ENCODE measurements around the gene ZNF362. TPM values are rescaled to one million over a fixed set of nuclear protein-coding genes. Genes with fewer than 3 reads are reported as not detected.

The ZNF362 gene
- total and polyA plus RNA-seq, 2 experiments from 2014 or later: 22.5 to 55.0 TPM

- no peaks in the 10 kb centered on the region for H3K9me2 ChIP-seq (replicated peaks; ENCODE audit: insufficient read depth)
- no peak overlapping the region for H2AFZ ChIP-seq
- no peaks in the 10 kb centered on the region for H3K27me3 ChIP-seq
- H3K4me3 ChIP-seq: no peak overlapping the region
- 92% methylated on average over 9 of the region's 9 CpGs for WGBS (ENCODE audit: low lambda C conversion rate, missing lambda C conversion rate)
- H3K9me3 ChIP-seq (ENCODE audit: low read depth): no peaks in the 10 kb centered on the region
- no peak overlapping the region for H3K4me2 ChIP-seq
- no peak overlapping the region for H3K27ac ChIP-seq
- TF ChIP-seq CTCF (IDR thresholded peaks at IDR 0.05; ENCODE audit: poor library complexity): no peak
- TF ChIP-seq EZH2phosphoT487 (IDR thresholded peaks at IDR 0.05; ENCODE audit: low read depth, severe bottlenecking, unreplicated experiment): no peak
- no peak for TF ChIP-seq EZH2 (IDR thresholded peaks at IDR 0.05; ENCODE audit: borderline replicate concordance)
- H3K36me3 ChIP-seq (replicated peaks; ENCODE audit: insufficient read depth, low read depth): peaks cover 4% of the 10 kb centered on the region
- H3K79me2 ChIP-seq: no peaks in the 10 kb centered on the region
- H4K20me1 ChIP-seq (ENCODE audit: insufficient read depth, poor library complexity, severe bottlenecking): no peaks in the 10 kb centered on the region
- DNase-seq (ENCODE audit: low spot score): no peak
- no peaks in the 10 kb centered on the region for H3K4me1 ChIP-seq (ENCODE audit: insufficient read depth)
These were observed 63.1 kb downstream of the ZNF362 start for GRCh38 chr1:33319186-33319948.

GRCh38 chr1:33319949-33320618 lies 63.8 kb downstream of the ZNF362 start:
- TF ChIP-seq EZH2 (IDR thresholded peaks at IDR 0.05; ENCODE audit: borderline replicate concordance) (no peak), EZH2phosphoT487 (IDR thresholded peaks at IDR 0.05; ENCODE audit: low read depth, severe bottlenecking, unreplicated experiment) (no peak), CTCF (IDR thresholded peaks at IDR 0.05; ENCODE audit: poor library complexity) (no peak)
- peaks cover 4% of the 10 kb centered on the region for H3K36me3 ChIP-seq (replicated peaks; ENCODE audit: insufficient read depth, low read depth)

GRCh38 chr1:33320619-33321165 lies 64.4 kb downstream of the ZNF362 start, which contains the start of gene A3GALT2:
Gene A3GALT2, minus strand, starts transcription at chr1:33321098. Its CDS starts 0 bp downstream, at chr1:33321098.
- 85% methylated on average over 8 of the region's 8 CpGs for WGBS (ENCODE audit: low lambda C conversion rate, missing lambda C conversion rate)
- Histone ChIP-seq H3K27ac (no peak within 1 kb of the TSS), H3K9me2 (replicated peaks; ENCODE audit: insufficient read depth) (no peaks in the 10 kb centered on the region), H3K4me3 (no peak within 1 kb of the TSS), H3K4me2 (no peak within 1 kb of the TSS), H3K36me3 (replicated peaks; ENCODE audit: insufficient read depth, low read depth) (peaks cover 6% of the 10 kb centered on the region), H3K27me3 (no peaks in the 10 kb centered on the region), H2AFZ (no peak within 1 kb of the TSS), H3K4me1 (ENCODE audit: insufficient read depth) (no peaks in the 10 kb centered on the region), H3K9me3 (ENCODE audit: low read depth) (no peaks in the 10 kb centered on the region), H3K79me2 (no peaks in the 10 kb centered on the region), H4K20me1 (ENCODE audit: insufficient read depth, poor library complexity, severe bottlenecking) (no peaks in the 10 kb centered on the region)
- TF ChIP-seq EZH2 (IDR thresholded peaks at IDR 0.05; ENCODE audit: borderline replicate concordance): no peak
- TF ChIP-seq CTCF (IDR thresholded peaks at IDR 0.05; ENCODE audit: poor library complexity): no peak
- TF ChIP-seq EZH2phosphoT487 (IDR thresholded peaks at IDR 0.05; ENCODE audit: low read depth, severe bottlenecking, unreplicated experiment): no peak
- no peak for DNase-seq (ENCODE audit: low spot score)

More at GRCh38 chr1:33319949-33320618, 63.8 kb downstream of the ZNF362 start:
- Histone ChIP-seq H2AFZ (no peak overlapping the region), H3K9me2 (replicated peaks; ENCODE audit: insufficient read depth) (no peaks in the 10 kb centered on the region), H4K20me1 (ENCODE audit: insufficient read depth, poor library complexity, severe bottlenecking) (no peaks in the 10 kb centered on the region), H3K79me2 (no peaks in the 10 kb centered on the region), H3K27ac (no peak overlapping the region), H3K4me1 (ENCODE audit: insufficient read depth) (no peaks in the 10 kb centered on the region), H3K9me3 (ENCODE audit: low read depth) (no peaks in the 10 kb centered on the region), H3K27me3 (no peaks in the 10 kb centered on the region), H3K4me2 (no peak overlapping the region), H3K4me3 (no peak overlapping the region)
- DNase-seq (ENCODE audit: low spot score): no peak
- 84% methylated on average over 12 of the region's 12 CpGs for WGBS (ENCODE audit: low lambda C conversion rate, missing lambda C conversion rate)

Measured in hepatocyte (in vitro differentiated cells).